Type B pancreatic cell (in vitro differentiated cells): ENCODE results near the gene ALOX5. TPM values are rescaled to one million over a fixed set of nuclear protein-coding genes. Genes with fewer than 3 reads are reported as not detected.

ENCODE experiments used
- DNase-seq: peaks from one replicate; pipeline ENCODE4 v3.0.0; 2021; ENCODE audit warnings: mixed read lengths; ENCODE audit not compliant: unreplicated experiment; ENCODE audit errors: extremely low spot score
- H3K27ac Mint-ChIP-seq: 2 replicates; pipeline ENCODE4 v1.8.0; 2021; ENCODE audit warnings: mild to moderate bottlenecking, mixed read lengths
- H3K27me3 Mint-ChIP-seq: 2 replicates; pipeline ENCODE4 v1.8.0; 2021; ENCODE audit warnings: mixed read lengths
- H3K36me3 Mint-ChIP-seq: 2 replicates; pipeline ENCODE4 v1.8.0; 2021; ENCODE audit warnings: mixed read lengths
- H3K4me1 Mint-ChIP-seq: one replicate; pipeline ENCODE4 v1.8.0; 2021; ENCODE audit warnings: mixed read lengths; ENCODE audit not compliant: unreplicated experiment
- H3K4me3 Mint-ChIP-seq: 2 replicates; pipeline ENCODE4 v1.8.0; 2021; ENCODE audit warnings: mild to moderate bottlenecking, mixed read lengths
- H3K9me3 Mint-ChIP-seq: 2 replicates; pipeline ENCODE4 v1.8.0; 2021; ENCODE audit warnings: mixed read lengths
- CTCF ChIP-seq: fragments of 200-600 bp; sonication (generic); conservative IDR thresholded peaks from 2 replicates; pipeline ENCODE4 v1.5.0; 2021; ENCODE audit warnings: antibody characterized with exemption, mild to moderate bottlenecking
- total RNA-seq: library from RNA; stranded (reverse); gene quantifications from 2 replicates; pipeline ENCODE4 v1.2.1, GENCODE V29; 2021; ENCODE audit warnings: low replicate concordance

The ALOX5 gene
- total RNA-seq, 1 donor from 2014 or later, result 7.9 TPM

- no peaks in the 10 kb centered on the region for H3K4me1 Mint-ChIP-seq
- no peaks in the 10 kb centered on the region for H3K27me3 Mint-ChIP-seq
- no peak for TF ChIP-seq CTCF
Measured at GRCh38 chr10:45487735-45488134, 113.7 kb downstream of the ALOX5 start.

GRCh38 chr10:45488365-45488764 is 114.3 kb downstream of the ALOX5 start:
- Mint-ChIP-seq H3K4me1 (no peaks in the 10 kb centered on the region), H3K4me3 (no peak overlapping the region), H3K9me3 (no peaks in the 10 kb centered on the region), H3K27me3 (no peaks in the 10 kb centered on the region), H3K27ac (no peak overlapping the region), H3K36me3 (peaks cover 10% of the 10 kb centered on the region)
- TF ChIP-seq CTCF, result no peak
- DNase-seq, result no peak

More at GRCh38 chr10:45487735-45488134, 113.7 kb downstream of the ALOX5 start:
- H3K9me3 Mint-ChIP-seq, result peaks cover 3% of the 10 kb centered on the region
- H3K4me3 Mint-ChIP-seq, result no peak overlapping the region
- no peak for DNase-seq
- peaks cover 14% of the 10 kb centered on the region for H3K36me3 Mint-ChIP-seq
- H3K27ac Mint-ChIP-seq, result no peak overlapping the region

- H3K27me3 Mint-ChIP-seq, result no peaks in the 10 kb centered on the region
- H3K4me3 Mint-ChIP-seq, result no peak overlapping the region
- peaks cover 2% of the 10 kb centered on the region for H3K9me3 Mint-ChIP-seq
- TF ChIP-seq CTCF, result no peak
- H3K4me1 Mint-ChIP-seq, result no peaks in the 10 kb centered on the region
- no peak for DNase-seq
- H3K36me3 Mint-ChIP-seq, result peaks cover 7% of the 10 kb centered on the region
- no peak overlapping the region for H3K27ac Mint-ChIP-seq
Measured at GRCh38 chr10:45490277-45490676, 116.3 kb downstream of the ALOX5 start.

GRCh38 chr10:45491061-45491460 is 117.0 kb downstream of the ALOX5 start:
- no peaks in the 10 kb centered on the region for H3K4me1 Mint-ChIP-seq
- peaks cover 7% of the 10 kb centered on the region for H3K9me3 Mint-ChIP-seq
- H3K27ac Mint-ChIP-seq, result no peak overlapping the region
- no peak for TF ChIP-seq CTCF
- DNase-seq, result no peak
- peaks cover 9% of the 10 kb centered on the region for H3K36me3 Mint-ChIP-seq
- H3K4me3 Mint-ChIP-seq, result no peak overlapping the region
- no peaks in the 10 kb centered on the region for H3K27me3 Mint-ChIP-seq

Other genes starting within 250 kb of the ALOX5 start
- gene OR13A1, start 58.6 kb upstream of the ALOX5 start, total RNA-seq, result 0.14 TPM in 2 replicates